HCT116 (cell line): ENCODE measurements around the gene DOCK7. TPM values are rescaled to one million over a fixed set of nuclear protein-coding genes. Genes with fewer than 3 reads are reported as not detected.

ENCODE experiments used
- ATAC-seq: fragments of 200-7000 bp; cut with Tn5 transposase; 2 replicates; pipeline ENCODE4 v1.9.1; 2020; ENCODE audit warnings: mild to moderate bottlenecking, moderate library complexity
- BruUV-seq: library from RNA; stranded (reverse); fragments of 400-500 nt; replicated peaks from 2 replicates; lab custom pipeline; 2021; lab: Mats Ljungman, UMichigan
- CTCF ChIA-PET: fragments of 300-600 bp; sonication (Branson Sonifier 250); formaldehyde crosslinking; loops from one replicate; lab custom pipeline; 2021; ENCODE audit warnings: antibody characterized with exemption; lab: Charles Lee
- POLR2A ChIA-PET: fragments of 300-600, 350-600 bp; sonication (Branson Sonifier 250); formaldehyde crosslinking; loops from one replicate; lab custom pipeline; 2021; ENCODE audit warnings: antibody characterized with exemption; lab: Charles Lee
- RAD21 ChIA-PET, 2 experiments: fragments of 300-600 bp; sonication (Branson Sonifier 250); formaldehyde crosslinking; loops; one replicate each; lab custom pipeline; 2023; ENCODE audit warnings: low total read pairs in 2 of 2; ENCODE audit not compliant: uncharacterized antibody in 2 of 2, unreplicated experiment in 2 of 2, low non-redundant PET in 1 of 2; lab: Charles Lee
- DNase-seq: peaks from one replicate; pipeline ENCODE4 v3.0.0-alpha.2; 2010; ENCODE audit warnings: low read depth, low spot score
- H2AFZ ChIP-seq: fragments of 200-600 bp; shearing (Covaris generic), sonication (generic); 2 replicates; pipeline ENCODE4 v1.6.1; 2017; ENCODE audit warnings: low read depth, mixed run types, mixed read lengths, antibody characterized with exemption, low read length; ENCODE audit not compliant: poor library complexity, severe bottlenecking
- H3K27ac ChIP-seq: 2 replicates; pipeline ENCODE4 v1.5.1; 2012; ENCODE audit warnings: low read depth, low read length
- H3K27me3 ChIP-seq: fragments of 200-600 bp; sonication (generic); 2 replicates; pipeline ENCODE4 v1.6.1; 2016; ENCODE audit warnings: mixed run types, low read length, mixed read lengths; ENCODE audit not compliant: insufficient read depth
- H3K36me3 ChIP-seq, 2 experiments: fragments of 200-500 bp in 1 of 2; fragments of 200-600 bp in 1 of 2; sonication (Bioruptor generic) in 1 of 2; sonication (generic) in 1 of 2; 2 replicates each; pipeline versions ENCODE4 v1.5.1 to v1.6.1; 2014 to 2016; ENCODE audit warnings: low read length in 2 of 2, inconsistent platforms in 1 of 2, mixed read lengths in 1 of 2, mixed run types in 1 of 2; ENCODE audit not compliant: insufficient read depth in 2 of 2, control insufficient read depth in 1 of 2
- H3K4me1 ChIP-seq, 2 experiments: fragments of 200-600 bp in 1 of 2; sonication (generic) in 1 of 2; 2 replicates each; pipeline versions ENCODE4 v1.5.1 to v1.6.1; 2012 to 2017; ENCODE audit warnings: low read length in 2 of 2, inconsistent platforms in 1 of 2, mild to moderate bottlenecking in 1 of 2, mixed read lengths in 1 of 2, mixed run types in 1 of 2, moderate library complexity in 1 of 2; ENCODE audit not compliant: insufficient read depth in 2 of 2, control insufficient read depth in 1 of 2
- H3K4me2 ChIP-seq: fragments of 200-600 bp; sonication (generic); 2 replicates; pipeline ENCODE4 v1.6.1; 2017; ENCODE audit warnings: mixed run types, low read length, mixed read lengths
- H3K4me3 ChIP-seq, 2 experiments: fragments of 200-600 bp in 1 of 2; sonication (generic) in 1 of 2; replicated peaks in 1 of 2; 2 replicates each; pipeline ENCODE4 v1.5.1; 2011 to 2016; ENCODE audit warnings: low read length in 2 of 2, control low read depth in 1 of 2, low read depth in 1 of 2, mild to moderate bottlenecking in 1 of 2, mixed read lengths in 1 of 2, mixed run types in 1 of 2
- H3K79me2 ChIP-seq: fragments of 200-600 bp; sonication (generic); 2 replicates; pipeline ENCODE4 v1.6.1; 2017; ENCODE audit warnings: mild to moderate bottlenecking, mixed run types, low read length, moderate library complexity, mixed read lengths; ENCODE audit not compliant: insufficient read depth
- H3K9ac ChIP-seq: fragments of 200-600 bp; sonication (generic); 2 replicates; pipeline ENCODE4 v1.6.1; 2016; ENCODE audit warnings: low read length, mixed read lengths
- H3K9me2 ChIP-seq: fragments of 200-600 bp; sonication (generic), shearing (Covaris generic); 2 replicates; pipeline ENCODE4 v1.6.1; 2017; ENCODE audit warnings: mixed run types, mild to moderate bottlenecking, moderate library complexity; ENCODE audit not compliant: insufficient read depth
- H3K9me3 ChIP-seq, 2 experiments: fragments of 200-500 bp in 1 of 2; fragments of 200-600 bp in 1 of 2; sonication (Bioruptor generic) in 1 of 2; sonication (generic) in 1 of 2; 2 replicates each; pipeline ENCODE4 v1.6.1; 2014 to 2017; ENCODE audit warnings: low read length in 2 of 2, mixed read lengths in 2 of 2, inconsistent platforms in 1 of 2, low read depth in 1 of 2, mild to moderate bottlenecking in 1 of 2, mixed run types in 1 of 2, moderate library complexity in 1 of 2; ENCODE audit not compliant: control insufficient read depth in 1 of 2, insufficient read depth in 1 of 2
- H4K20me1 ChIP-seq: fragments of 200-600 bp; sonication (generic), shearing (Covaris generic); 2 replicates; pipeline ENCODE4 v1.6.1; 2017; ENCODE audit warnings: mixed run types, mild to moderate bottlenecking, moderate library complexity; ENCODE audit not compliant: insufficient read depth
- CBX3 ChIP-seq: IDR thresholded peaks from 2 replicates; pipeline ENCODE4 v1.6.1; 2012; ENCODE audit warnings: low read depth
- CEBPB ChIP-seq: IDR thresholded peaks from 2 replicates; pipeline ENCODE4 v1.6.1; 2012; ENCODE audit warnings: low read depth
- EGR1 ChIP-seq: IDR thresholded peaks from 2 replicates; pipeline ENCODE4 v1.6.1; 2012; ENCODE audit warnings: low read depth
- ELF1 ChIP-seq: IDR thresholded peaks from 2 replicates; pipeline ENCODE4 v1.6.1; 2012; ENCODE audit warnings: low read depth, borderline replicate concordance
- FOSL1 ChIP-seq: IDR thresholded peaks from 2 replicates; pipeline ENCODE4 v1.6.1; 2012; ENCODE audit warnings: low read depth
- JUND ChIP-seq: IDR thresholded peaks from 2 replicates; pipeline ENCODE4 v1.6.1; 2012
- POLR2AphosphoS5 ChIP-seq: IDR thresholded peaks from 2 replicates; pipeline ENCODE4 v1.6.1; 2011; ENCODE audit warnings: mild to moderate bottlenecking, low read depth, low read length, moderate library complexity
- RAD21 ChIP-seq: IDR thresholded peaks from 2 replicates; pipeline ENCODE4 v1.6.1; 2012; ENCODE audit warnings: low read depth, mild to moderate bottlenecking
- SP1 ChIP-seq: IDR thresholded peaks from 2 replicates; pipeline ENCODE4 v1.6.1; 2012; ENCODE audit warnings: low read depth
- SRF ChIP-seq: IDR thresholded peaks from 2 replicates; pipeline ENCODE4 v1.6.1; 2012; ENCODE audit warnings: low read depth
- TCF7L2 ChIP-seq: IDR thresholded peaks from 2 replicates; pipeline ENCODE4 v1.7.0; 2011; ENCODE audit warnings: borderline replicate concordance, inconsistent platforms; ENCODE audit not compliant: insufficient read depth, insufficient read length; ENCODE audit errors: extremely low read depth
- YY1 ChIP-seq: IDR thresholded peaks from 2 replicates; pipeline ENCODE4 v1.6.1; 2011; ENCODE audit warnings: low read length, low read depth, moderate library complexity, mild to moderate bottlenecking; ENCODE audit not compliant: insufficient replicate concordance; ENCODE audit errors: extremely low read depth
- ZNF274 ChIP-seq: fragments of 200-500 bp; sonication (Bioruptor generic); IDR thresholded peaks from 2 replicates; pipeline ENCODE4 v1.6.1; 2014; ENCODE audit warnings: mild to moderate bottlenecking, low read depth, low read length, inconsistent platforms
- intact Hi-C: fragments of 100-400 bp; cut with micrococcal nuclease; formaldehyde crosslinking; loops from 2 replicates; pipeline ENCODE4 v1.10.0; 2022
- total RNA-seq: library from RNA; stranded (reverse); gene quantifications from one replicate; pipeline ENCODE4 v1.2.1, GENCODE V29; 2021; ENCODE audit not compliant: unreplicated experiment
- TF ChIP-seq, protein P1 (sequence below): IDR thresholded peaks from 2 replicates; pipeline ENCODE4 v1.6.1; 2012
- TF ChIP-seq, protein P2 (sequence below), 3 experiments: fragments of 200-600 bp in 1 of 3; sonication (generic) in 1 of 3; IDR thresholded peaks in 2 of 3; conservative IDR thresholded peaks in 1 of 3; 2 replicates each; pipeline ENCODE4 v1.5.1; 2012 to 2017; ENCODE audit warnings: low read depth in 2 of 3, low read length in 2 of 3, antibody characterized with exemption in 1 of 3, borderline replicate concordance in 1 of 3, control low read depth in 1 of 3, mild to moderate bottlenecking in 1 of 3, mixed read lengths in 1 of 3, mixed run types in 1 of 3, moderate library complexity in 1 of 3; ENCODE audit not compliant: insufficient read depth in 1 of 3
- TF ChIP-seq, protein P3 (sequence below): IDR thresholded peaks from 2 replicates; pipeline ENCODE4 v1.6.1; 2012; ENCODE audit warnings: low read depth

The DOCK7 gene
- total RNA-seq, 1 experiment from 2014 or later: 49.0 TPM

DNA sequence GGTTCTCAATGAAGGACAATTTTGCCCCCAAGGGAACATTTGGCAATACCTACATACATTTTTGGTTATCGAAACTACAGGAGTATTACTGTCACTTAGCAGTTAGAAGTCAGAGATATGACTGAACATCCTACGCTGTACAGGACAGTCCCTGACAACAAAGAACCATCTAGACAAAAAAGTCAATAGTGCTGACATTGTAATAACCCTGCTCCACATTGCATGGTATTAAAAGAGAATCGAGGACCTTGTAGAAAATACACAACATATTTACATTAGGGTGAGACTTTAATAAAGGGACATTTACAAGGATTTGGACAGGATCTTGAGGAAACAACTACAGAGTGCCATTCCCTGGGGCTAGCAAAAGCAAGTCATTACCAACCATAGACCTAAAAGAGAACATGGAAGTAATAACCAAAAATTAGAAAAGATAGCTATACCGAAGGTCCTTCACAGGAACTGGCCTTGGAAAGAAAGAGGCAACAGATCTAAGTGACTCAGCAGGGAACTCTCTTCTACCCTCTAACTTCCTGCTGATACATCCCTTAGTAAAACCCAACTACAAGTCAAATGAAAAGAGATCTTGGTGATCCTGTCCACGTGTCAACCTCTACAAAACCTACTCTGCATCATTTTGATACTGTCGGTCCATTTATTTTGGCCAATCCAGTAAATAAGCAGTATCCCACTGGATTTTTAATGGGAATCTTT is 50.6 kb downstream of the DOCK7 start:
- Histone ChIP-seq H3K4me3 (no peak overlapping the region), H3K27ac (no peak overlapping the region), H3K4me1 (no peaks in the 10 kb centered on the region), H4K20me1 (no peaks in the 10 kb centered on the region), H3K79me2 (no peaks in the 10 kb centered on the region), H2AFZ (no peak overlapping the region), H3K27me3 (no peaks in the 10 kb centered on the region), H3K9ac (no peak overlapping the region), H3K36me3 (peaks cover 3 to 4% of the 10 kb centered on the region in 2 experiments; a peak in 2 of 4 replicates), H3K9me2 (no peaks in the 10 kb centered on the region), H3K4me2 (no peak overlapping the region), H3K9me3 (no peaks in the 10 kb centered on the region)
- no TSS peak for BruUV-seq
- POLR2A ChIA-PET: no interaction called here
- ATAC-seq (no peak), DNase-seq (no peak)
- intact Hi-C loops: no loop called here
- TF ChIP-seq CEBPB (no peak), EGR1 (no peak), TCF7L2 (no peak), YY1 (no peak), SRF (no peak), ELF1 (no peak), RAD21 (no peak), CBX3 (no peak), SP1 (no peak), POLR2AphosphoS5 (no peak), JUND (no peak), FOSL1 (no peak), ZNF274 (no peak)
- TF ChIP-seq, protein P1, sequence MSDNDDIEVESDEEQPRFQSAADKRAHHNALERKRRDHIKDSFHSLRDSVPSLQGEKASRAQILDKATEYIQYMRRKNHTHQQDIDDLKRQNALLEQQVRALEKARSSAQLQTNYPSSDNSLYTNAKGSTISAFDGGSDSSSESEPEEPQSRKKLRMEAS: no peak
- TF ChIP-seq, protein P2, sequence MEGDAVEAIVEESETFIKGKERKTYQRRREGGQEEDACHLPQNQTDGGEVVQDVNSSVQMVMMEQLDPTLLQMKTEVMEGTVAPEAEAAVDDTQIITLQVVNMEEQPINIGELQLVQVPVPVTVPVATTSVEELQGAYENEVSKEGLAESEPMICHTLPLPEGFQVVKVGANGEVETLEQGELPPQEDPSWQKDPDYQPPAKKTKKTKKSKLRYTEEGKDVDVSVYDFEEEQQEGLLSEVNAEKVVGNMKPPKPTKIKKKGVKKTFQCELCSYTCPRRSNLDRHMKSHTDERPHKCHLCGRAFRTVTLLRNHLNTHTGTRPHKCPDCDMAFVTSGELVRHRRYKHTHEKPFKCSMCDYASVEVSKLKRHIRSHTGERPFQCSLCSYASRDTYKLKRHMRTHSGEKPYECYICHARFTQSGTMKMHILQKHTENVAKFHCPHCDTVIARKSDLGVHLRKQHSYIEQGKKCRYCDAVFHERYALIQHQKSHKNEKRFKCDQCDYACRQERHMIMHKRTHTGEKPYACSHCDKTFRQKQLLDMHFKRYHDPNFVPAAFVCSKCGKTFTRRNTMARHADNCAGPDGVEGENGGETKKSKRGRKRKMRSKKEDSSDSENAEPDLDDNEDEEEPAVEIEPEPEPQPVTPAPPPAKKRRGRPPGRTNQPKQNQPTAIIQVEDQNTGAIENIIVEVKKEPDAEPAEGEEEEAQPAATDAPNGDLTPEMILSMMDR (IDR thresholded peaks at IDR 0.05 in 2 of 3, conservative IDR thresholded peaks at IDR 0.05 in 1 of 3; ENCODE audit: borderline replicate concordance in 1 of 3, insufficient read depth in 1 of 3, low read depth in 2 of 3, low read length in 2 of 3): no peak
- TF ChIP-seq, protein P3, sequence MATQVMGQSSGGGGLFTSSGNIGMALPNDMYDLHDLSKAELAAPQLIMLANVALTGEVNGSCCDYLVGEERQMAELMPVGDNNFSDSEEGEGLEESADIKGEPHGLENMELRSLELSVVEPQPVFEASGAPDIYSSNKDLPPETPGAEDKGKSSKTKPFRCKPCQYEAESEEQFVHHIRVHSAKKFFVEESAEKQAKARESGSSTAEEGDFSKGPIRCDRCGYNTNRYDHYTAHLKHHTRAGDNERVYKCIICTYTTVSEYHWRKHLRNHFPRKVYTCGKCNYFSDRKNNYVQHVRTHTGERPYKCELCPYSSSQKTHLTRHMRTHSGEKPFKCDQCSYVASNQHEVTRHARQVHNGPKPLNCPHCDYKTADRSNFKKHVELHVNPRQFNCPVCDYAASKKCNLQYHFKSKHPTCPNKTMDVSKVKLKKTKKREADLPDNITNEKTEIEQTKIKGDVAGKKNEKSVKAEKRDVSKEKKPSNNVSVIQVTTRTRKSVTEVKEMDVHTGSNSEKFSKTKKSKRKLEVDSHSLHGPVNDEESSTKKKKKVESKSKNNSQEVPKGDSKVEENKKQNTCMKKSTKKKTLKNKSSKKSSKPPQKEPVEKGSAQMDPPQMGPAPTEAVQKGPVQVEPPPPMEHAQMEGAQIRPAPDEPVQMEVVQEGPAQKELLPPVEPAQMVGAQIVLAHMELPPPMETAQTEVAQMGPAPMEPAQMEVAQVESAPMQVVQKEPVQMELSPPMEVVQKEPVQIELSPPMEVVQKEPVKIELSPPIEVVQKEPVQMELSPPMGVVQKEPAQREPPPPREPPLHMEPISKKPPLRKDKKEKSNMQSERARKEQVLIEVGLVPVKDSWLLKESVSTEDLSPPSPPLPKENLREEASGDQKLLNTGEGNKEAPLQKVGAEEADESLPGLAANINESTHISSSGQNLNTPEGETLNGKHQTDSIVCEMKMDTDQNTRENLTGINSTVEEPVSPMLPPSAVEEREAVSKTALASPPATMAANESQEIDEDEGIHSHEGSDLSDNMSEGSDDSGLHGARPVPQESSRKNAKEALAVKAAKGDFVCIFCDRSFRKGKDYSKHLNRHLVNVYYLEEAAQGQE: no peak
- RAD21 ChIA-PET: no interaction called here
- CTCF ChIA-PET: no interaction called here
